Memory B cell (primary cell): ENCODE results near the gene NOL9.
"Not testable (repeated sequence)": the region's sequence is repeated elsewhere in the genome, so short reads cannot be mapped to it uniquely, and the experiment has no call there.

Source experiments
- ATAC-seq: fragments of 150-1000 bp; cut with Tn5 transposase; 2 replicates; pipeline ENCODE4 v1.10.0; 2021; ENCODE audit warnings: low read depth, mild to moderate bottlenecking, moderate library complexity
- DNase-seq, 2 donors: peaks; one replicate each; pipeline ENCODE4 v3.0.0; 2022; ENCODE audit warnings: low spot score in 2 of 2
- H3K27ac Mint-ChIP-seq: one replicate; pipeline ENCODE4 v1.8.0; 2022; ENCODE audit warnings: mild to moderate bottlenecking, moderate library complexity, mixed read lengths
- H3K27me3 Mint-ChIP-seq: one replicate; pipeline ENCODE4 v1.8.0; 2022; ENCODE audit warnings: mixed read lengths
- H3K36me3 Mint-ChIP-seq: one replicate; pipeline ENCODE4 v1.8.0; 2022; ENCODE audit warnings: mild to moderate bottlenecking, mixed read lengths
- H3K4me1 Mint-ChIP-seq: one replicate; pipeline ENCODE4 v1.8.0; 2022; ENCODE audit warnings: mixed read lengths
- H3K4me3 Mint-ChIP-seq: one replicate; pipeline ENCODE4 v1.8.0; 2022; ENCODE audit warnings: mild to moderate bottlenecking, moderate library complexity, mixed read lengths
- H3K9me3 Mint-ChIP-seq: one replicate; pipeline ENCODE4 v1.8.0; 2022; ENCODE audit warnings: mixed read lengths

Gene NOL9

GRCh38 chr1:6502000-6502891, 52.1 kb downstream of the NOL9 start:
- ATAC-seq (no peak), DNase-seq (no peak)
- peaks cover 5% of the 10 kb centered on the region for H3K4me1 Mint-ChIP-seq
- no peaks in the 10 kb centered on the region for H3K9me3 Mint-ChIP-seq
- peaks cover 29% of the 10 kb centered on the region for H3K27me3 Mint-ChIP-seq
- no peak overlapping the region for H3K27ac Mint-ChIP-seq
- no peaks in the 10 kb centered on the region for H3K36me3 Mint-ChIP-seq
- H3K4me3 Mint-ChIP-seq, result no peak overlapping the region

DNA sequence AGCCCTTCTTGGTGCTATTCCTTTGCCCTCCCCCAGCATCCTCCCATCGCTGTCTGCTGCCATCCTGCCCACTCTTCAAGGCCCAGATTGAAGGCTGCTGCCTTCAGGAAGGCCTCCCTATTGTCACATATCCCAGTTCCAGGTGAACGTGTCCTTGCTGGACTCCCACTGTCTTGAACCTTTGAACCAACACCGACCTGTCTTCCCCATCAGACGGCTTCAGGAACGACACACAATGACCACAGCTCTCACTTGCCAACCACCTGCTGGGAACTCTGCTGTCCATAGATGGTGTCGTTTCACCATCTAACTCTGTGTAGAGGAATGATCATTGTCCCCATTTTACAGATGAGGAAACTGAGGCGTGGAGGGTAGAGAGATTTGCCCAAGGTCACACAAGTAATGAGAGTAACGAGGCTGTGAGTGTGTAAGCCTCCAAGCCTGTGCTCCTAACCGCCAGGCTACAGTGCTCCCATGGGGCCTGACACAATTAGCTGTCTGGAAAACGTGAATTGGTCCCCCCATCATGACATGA, 53.0 kb downstream of the NOL9 start:
- no peaks in the 10 kb centered on the region for H3K9me3 Mint-ChIP-seq
- H3K36me3 Mint-ChIP-seq, result no peaks in the 10 kb centered on the region
- H3K27me3 Mint-ChIP-seq, result peaks cover 24% of the 10 kb centered on the region
- DNase-seq (no peak), ATAC-seq (no peak)
- H3K4me1 Mint-ChIP-seq, result peaks cover 5% of the 10 kb centered on the region
- no peak overlapping the region for H3K27ac Mint-ChIP-seq
- H3K4me3 Mint-ChIP-seq, result no peak overlapping the region

DNA sequence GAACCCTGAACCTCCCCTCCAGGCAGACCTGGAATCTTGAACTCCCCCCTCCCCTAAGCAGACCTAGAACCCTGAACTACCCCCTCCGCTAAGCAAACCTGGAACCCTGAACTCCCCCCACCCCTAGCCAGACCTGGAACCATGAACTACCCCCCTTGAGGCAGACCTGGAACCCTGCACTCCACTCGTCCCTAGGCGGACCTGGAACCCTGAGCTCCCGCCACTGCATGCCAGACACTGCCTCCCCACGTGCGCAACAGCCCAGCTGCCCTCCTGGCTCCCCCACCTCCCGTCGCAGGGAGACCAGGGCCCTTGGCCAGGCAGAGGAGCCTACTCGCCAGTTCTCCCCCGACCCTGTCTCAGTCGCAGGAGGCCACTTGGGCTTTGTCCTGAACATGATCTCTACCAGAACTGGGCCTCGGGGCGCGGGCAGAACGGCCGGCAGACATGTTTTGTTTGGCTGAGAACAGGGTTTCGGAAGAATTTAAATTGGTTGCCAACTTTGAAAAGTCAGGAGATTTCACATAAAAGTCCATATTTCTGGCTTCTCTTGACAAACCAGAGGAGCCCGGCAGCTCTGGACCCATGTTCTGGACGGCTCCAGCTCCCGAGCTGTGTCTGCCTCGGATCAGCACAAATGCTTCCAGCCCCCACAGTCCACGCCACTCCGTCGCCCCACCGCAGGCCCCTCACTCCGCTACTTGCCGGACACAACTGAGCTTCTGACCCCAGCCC, 53.6 kb downstream of the NOL9 start:
- Mint-ChIP-seq H3K4me3 (no peak overlapping the region), H3K4me1 (peaks cover 7% of the 10 kb centered on the region), H3K36me3 (no peaks in the 10 kb centered on the region), H3K27me3 (peaks cover 27% of the 10 kb centered on the region), H3K9me3 (no peaks in the 10 kb centered on the region), H3K27ac (no peak overlapping the region)
- ATAC-seq, result no peak
- DNase-seq, result no peak

DNA sequence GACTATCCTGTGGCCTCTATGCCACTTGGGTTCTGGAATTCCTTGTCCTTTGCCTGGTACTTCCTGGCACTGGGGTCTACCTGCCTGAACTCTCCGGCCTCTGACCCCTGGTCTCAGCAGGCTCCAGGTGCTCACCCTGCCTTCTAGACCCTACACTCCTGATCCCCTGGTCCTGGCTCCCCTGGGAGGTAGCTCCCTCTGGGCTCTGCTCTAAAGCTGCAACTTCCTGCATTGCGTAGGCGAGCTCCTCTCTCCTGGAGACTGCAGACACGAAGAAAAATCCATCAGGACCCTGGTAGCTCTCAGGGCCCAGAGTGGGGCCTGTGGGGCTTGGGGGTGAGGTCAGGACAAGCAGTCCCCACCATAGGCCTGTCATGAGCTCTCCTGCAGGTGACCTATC, 55.0 kb downstream of the NOL9 start:
- ATAC-seq (no peak), DNase-seq (no peak)
- H3K27me3 Mint-ChIP-seq, result peaks cover 22% of the 10 kb centered on the region
- H3K4me1 Mint-ChIP-seq, result peaks cover 9% of the 10 kb centered on the region
- no peaks in the 10 kb centered on the region for H3K9me3 Mint-ChIP-seq
- H3K36me3 Mint-ChIP-seq, result no peaks in the 10 kb centered on the region
- H3K4me3 Mint-ChIP-seq, result no peak overlapping the region
- no peak overlapping the region for H3K27ac Mint-ChIP-seq

- H3K9me3 Mint-ChIP-seq, result no peaks in the 10 kb centered on the region
- H3K4me3 Mint-ChIP-seq, result no peak overlapping the region
- peaks cover 20% of the 10 kb centered on the region for H3K27me3 Mint-ChIP-seq
- no peak overlapping the region for H3K27ac Mint-ChIP-seq
- ATAC-seq (no peak), DNase-seq (no peak)
- H3K4me1 Mint-ChIP-seq, result peaks cover 9% of the 10 kb centered on the region
- H3K36me3 Mint-ChIP-seq, result no peaks in the 10 kb centered on the region
Measured at GRCh38 chr1:6498576-6499111, 55.7 kb downstream of the NOL9 start.

- DNase-seq (no peak), ATAC-seq (no peak)
- H3K27me3 Mint-ChIP-seq, result peaks cover 20% of the 10 kb centered on the region
- peak overlapping the region; percentile 66 for H3K4me3 Mint-ChIP-seq
- no peaks in the 10 kb centered on the region for H3K9me3 Mint-ChIP-seq
- H3K4me1 Mint-ChIP-seq, result peaks cover 9% of the 10 kb centered on the region
- H3K36me3 Mint-ChIP-seq, result no peaks in the 10 kb centered on the region
- no peak overlapping the region for H3K27ac Mint-ChIP-seq
Measured at GRCh38 chr1:6497867-6498575, 56.3 kb downstream of the NOL9 start.

DNA sequence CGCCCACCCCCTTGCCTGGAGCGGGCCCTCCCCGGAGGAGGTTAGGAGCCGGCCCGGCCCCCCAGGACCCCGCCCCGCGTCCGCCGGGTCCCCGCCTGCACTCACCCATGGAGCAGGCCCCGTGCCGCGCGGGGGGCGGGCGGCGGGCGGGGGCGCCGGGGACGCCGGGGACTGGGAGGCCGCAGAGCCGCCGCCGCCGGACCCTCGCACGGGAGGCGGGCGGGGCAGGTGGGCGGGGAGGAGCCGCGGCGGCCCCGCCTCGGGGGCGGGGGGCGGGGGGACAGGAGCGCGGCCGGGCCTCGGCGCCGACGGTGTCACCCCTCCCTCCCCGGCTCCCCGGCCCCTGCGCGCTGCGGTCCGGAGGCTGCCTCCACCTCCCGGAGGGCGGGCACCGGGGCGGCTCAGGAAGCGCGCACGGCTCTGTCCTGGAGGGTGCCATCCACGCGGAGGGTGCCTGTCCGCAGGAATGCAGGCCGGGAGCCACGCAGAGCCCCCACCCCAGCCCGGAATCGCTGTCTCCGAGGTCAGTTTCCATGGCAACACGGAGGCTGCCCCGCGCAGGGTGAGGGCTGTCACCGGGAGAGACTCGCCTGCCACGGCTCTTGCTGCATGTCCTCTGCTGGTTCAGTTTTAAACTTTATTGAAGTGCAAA, 57.0 kb downstream of the NOL9 start:
- DNase-seq (no peak), ATAC-seq (peak; percentile 53)
- Mint-ChIP-seq H3K27me3 (peaks cover 20% of the 10 kb centered on the region), H3K27ac (no peak overlapping the region), H3K4me3 (peak overlapping the region; percentile 66), H3K4me1 (peaks cover 9% of the 10 kb centered on the region), H3K36me3 (no peaks in the 10 kb centered on the region), H3K9me3 (no peaks in the 10 kb centered on the region)

- Mint-ChIP-seq H3K36me3 (no peaks in the 10 kb centered on the region), H3K4me3 (peak overlapping the region; percentile 65), H3K4me1 (peaks cover 9% of the 10 kb centered on the region), H3K27me3 (peaks cover 20% of the 10 kb centered on the region), H3K27ac (no peak overlapping the region), H3K9me3 (no peaks in the 10 kb centered on the region)
- no peak for DNase-seq
- peak; percentile 5 for ATAC-seq
Measured at GRCh38 chr1:6496890-6497214, 57.5 kb downstream of the NOL9 start.

DNA sequence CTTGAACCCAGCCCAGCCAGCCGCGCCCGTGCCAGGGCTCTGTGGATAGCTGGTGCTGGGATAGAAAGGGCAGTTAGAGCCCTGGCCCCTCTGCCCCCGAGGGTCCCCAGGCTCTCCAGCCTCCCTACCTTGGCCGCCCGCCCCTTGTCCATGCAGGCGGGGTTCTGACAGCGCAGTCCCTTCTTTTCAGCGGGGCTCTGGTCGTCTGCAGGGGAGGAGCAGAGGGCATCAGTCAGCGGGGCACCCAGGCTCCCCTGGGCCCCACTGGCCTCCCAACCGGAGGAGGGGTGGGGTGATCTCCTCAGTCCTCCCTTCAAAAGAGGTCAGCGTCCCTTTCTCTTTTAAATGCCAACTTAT, 58.0 kb downstream of the NOL9 start:
- no peak for DNase-seq
- Mint-ChIP-seq H3K27me3 (peaks cover 20% of the 10 kb centered on the region), H3K4me1 (peaks cover 13% of the 10 kb centered on the region), H3K4me3 (no peak overlapping the region), H3K9me3 (no peaks in the 10 kb centered on the region), H3K36me3 (no peaks in the 10 kb centered on the region), H3K27ac (no peak overlapping the region)
- ATAC-seq, result no peak

DNA sequence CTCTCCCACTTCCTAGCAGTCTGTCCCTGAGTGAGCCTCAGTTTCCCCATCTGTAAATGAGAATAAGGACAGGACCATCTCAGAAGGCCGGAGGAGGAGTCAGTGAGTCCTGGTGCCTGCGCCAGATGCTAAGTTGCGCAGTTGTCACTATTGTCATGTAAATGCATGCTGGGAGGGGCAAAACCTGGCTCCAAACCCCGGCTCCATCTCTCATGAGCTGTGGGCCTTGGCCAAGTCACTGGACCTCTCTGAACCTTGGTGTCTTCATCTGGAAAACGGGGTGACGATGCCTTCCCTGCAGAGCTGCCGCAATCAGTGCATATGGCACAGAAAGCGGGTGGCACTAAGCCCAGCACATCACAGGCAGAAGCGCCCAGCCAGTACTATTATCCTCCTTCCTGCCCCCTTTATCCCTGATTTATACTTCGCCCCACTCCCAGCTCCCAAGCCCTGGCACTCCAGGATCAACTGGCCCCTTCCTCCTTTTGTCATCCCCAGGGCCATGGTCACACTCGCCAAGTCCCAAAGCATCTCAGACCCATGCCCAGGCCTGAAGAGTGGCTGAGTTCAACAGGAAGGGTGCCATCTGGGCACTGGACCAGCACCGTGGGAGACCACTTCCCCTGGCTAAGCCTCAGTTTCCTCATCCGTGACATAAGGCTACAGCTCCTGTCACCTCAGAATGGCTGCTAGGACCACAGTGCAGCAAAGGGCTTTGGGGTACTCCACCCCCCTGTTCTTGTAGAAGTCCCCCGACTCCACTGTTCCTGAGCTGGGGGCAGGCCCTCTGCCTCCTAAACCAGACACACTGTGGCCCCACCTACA, 58.6 kb downstream of the NOL9 start:
- Mint-ChIP-seq H3K4me3 (no peak overlapping the region), H3K9me3 (no peaks in the 10 kb centered on the region), H3K27ac (no peak overlapping the region), H3K36me3 (no peaks in the 10 kb centered on the region), H3K4me1 (peaks cover 17% of the 10 kb centered on the region), H3K27me3 (peaks cover 16% of the 10 kb centered on the region)
- no peak for DNase-seq
- no peak for ATAC-seq

DNA sequence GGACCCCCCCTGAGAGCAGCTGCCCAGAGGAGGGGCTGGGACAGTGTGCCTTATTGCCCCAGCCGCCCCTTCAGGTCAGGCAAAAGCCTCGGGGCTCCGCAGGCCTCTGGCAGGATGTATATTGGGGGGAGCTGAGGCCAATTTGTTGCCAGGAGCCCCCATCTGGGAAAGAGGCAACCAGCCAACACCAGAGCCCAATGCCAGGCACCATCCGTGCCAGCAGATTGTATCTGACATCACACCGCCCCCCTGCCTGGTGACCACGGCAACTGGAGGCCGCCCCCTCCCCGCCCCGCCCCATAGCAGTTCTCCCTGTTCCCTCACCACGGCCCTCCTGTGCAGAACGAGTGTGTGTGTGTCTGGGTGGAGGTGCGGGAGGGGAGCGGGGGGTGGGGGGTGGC, 59.3 kb downstream of the NOL9 start:
- ATAC-seq (no peak), DNase-seq (no peak)
- H3K9me3 Mint-ChIP-seq, result no peaks in the 10 kb centered on the region
- no peak overlapping the region for H3K4me3 Mint-ChIP-seq
- H3K36me3 Mint-ChIP-seq, result no peaks in the 10 kb centered on the region
- H3K4me1 Mint-ChIP-seq, result peaks cover 17% of the 10 kb centered on the region
- peaks cover 12% of the 10 kb centered on the region for H3K27me3 Mint-ChIP-seq
- no peak overlapping the region for H3K27ac Mint-ChIP-seq

- H3K27me3 Mint-ChIP-seq, result peaks cover 12% of the 10 kb centered on the region
- H3K4me1 Mint-ChIP-seq, result peaks cover 17% of the 10 kb centered on the region
- H3K9me3 Mint-ChIP-seq, result no peaks in the 10 kb centered on the region
- no peak for DNase-seq
- no peak for ATAC-seq
- H3K27ac Mint-ChIP-seq, result no peak overlapping the region
- H3K4me3 Mint-ChIP-seq, result no peak overlapping the region
- no peaks in the 10 kb centered on the region for H3K36me3 Mint-ChIP-seq
Measured at GRCh38 chr1:6494627-6495026, 59.7 kb downstream of the NOL9 start.

- not testable (repeated sequence) for H3K36me3 Mint-ChIP-seq, H3K27ac Mint-ChIP-seq, H3K9me3 Mint-ChIP-seq, H3K4me3 Mint-ChIP-seq, H3K27me3 Mint-ChIP-seq, ATAC-seq, DNase-seq
- peaks cover 17% of the 10 kb centered on the region for H3K4me1 Mint-ChIP-seq
Measured at GRCh38 chr1:6493834-6494223, 60.5 kb downstream of the NOL9 start.
